PFSK-1 (cell line): ENCODE results near the gene IMP4.

Experiments
- FOXP2 ChIP-seq: optimal IDR thresholded peaks from 2 replicates; pipeline ENCODE3; 2011; ENCODE audit warnings: borderline replicate concordance, control low read depth, inconsistent platforms; ENCODE audit not compliant: insufficient read depth; ENCODE audit errors: extremely low read length, extremely low read depth
- POLR2AphosphoS5 ChIP-seq: IDR thresholded peaks from 2 replicates; pipeline ENCODE4 v1.6.1; 2012; ENCODE audit warnings: low read depth, mild to moderate bottlenecking, control low read depth, low read length, moderate library complexity
- REST ChIP-seq, 2 experiments: IDR thresholded peaks; 2 replicates each; pipeline versions ENCODE4 v1.6.1 to v1.8.0; 2011 to 2012; ENCODE audit warnings: low read depth in 2 of 2, low read length in 2 of 2, control low read depth in 1 of 2, inconsistent platforms in 1 of 2, mild to moderate bottlenecking in 1 of 2, moderate library complexity in 1 of 2; ENCODE audit not compliant: insufficient read depth in 1 of 2
- SIN3A ChIP-seq: IDR thresholded peaks from 2 replicates; pipeline ENCODE4 v1.6.1; 2012; ENCODE audit warnings: mild to moderate bottlenecking, low read length, moderate library complexity, borderline replicate concordance; ENCODE audit not compliant: insufficient read depth
- TAF1 ChIP-seq: IDR thresholded peaks from 2 replicates; pipeline ENCODE4 v1.6.1; 2012; ENCODE audit warnings: low read length, control low read depth, borderline replicate concordance; ENCODE audit not compliant: insufficient read depth

IMP4 gene

GRCh38 chr2:130372833-130373807, 30.4 kb downstream of the IMP4 start:
- TF ChIP-seq REST (IDR thresholded peaks at IDR 0.05; ENCODE audit: insufficient read depth in 1 of 2, low read depth in 2 of 2, low read length in 2 of 2), result no peak
- no peak for TF ChIP-seq TAF1
- TF ChIP-seq FOXP2, result no peak
- TF ChIP-seq POLR2AphosphoS5, result no peak
- no peak for TF ChIP-seq SIN3A

- TF ChIP-seq SIN3A, result no peak
- no peak for TF ChIP-seq TAF1
- no peak for TF ChIP-seq REST (IDR thresholded peaks at IDR 0.05; ENCODE audit: insufficient read depth in 1 of 2, low read depth in 2 of 2, low read length in 2 of 2)
- TF ChIP-seq POLR2AphosphoS5, result no peak
- no peak for TF ChIP-seq FOXP2
Observed at GRCh38 chr2:130373808-130374365, 31.2 kb downstream of the IMP4 start.

- no peak for TF ChIP-seq REST (IDR thresholded peaks at IDR 0.05; ENCODE audit: insufficient read depth in 1 of 2, low read depth in 2 of 2, low read length in 2 of 2)
- TF ChIP-seq POLR2AphosphoS5, result no peak
- TF ChIP-seq FOXP2, result no peak
- TF ChIP-seq TAF1, result no peak
- no peak for TF ChIP-seq SIN3A
Observed at GRCh38 chr2:130374587-130375290, 32.0 kb downstream of the IMP4 start.

GRCh38 chr2:130375291-130376266, 32.9 kb downstream of the IMP4 start:
- TF ChIP-seq REST (IDR thresholded peaks at IDR 0.05; ENCODE audit: insufficient read depth in 1 of 2, low read depth in 2 of 2, low read length in 2 of 2), result no peak
- TF ChIP-seq FOXP2, result no peak
- TF ChIP-seq POLR2AphosphoS5, result no peak
- TF ChIP-seq SIN3A, result no peak
- TF ChIP-seq TAF1, result no peak
